NB4 (cell line): ENCODE measurements around the gene ZNF428.

Experiments
- DNase-seq: peaks from one replicate; pipeline ENCODE4 v3.0.0; 2010; ENCODE audit warnings: low read depth
- H3K4me3 ChIP-seq: one replicate; pipeline ENCODE4 v1.5.1; 2011; ENCODE audit warnings: mild to moderate bottlenecking, low read depth, low read length, moderate library complexity
- CTCF ChIP-seq: IDR thresholded peaks from one replicate; pipeline ENCODE4 v1.5.1; 2012; ENCODE audit warnings: low read depth, low read length
- MYC ChIP-seq: IDR thresholded peaks from 2 replicates; pipeline ENCODE4 v1.6.1; 2011; ENCODE audit warnings: low read depth, low read length
- POLR2A ChIP-seq: IDR thresholded peaks from 2 replicates; pipeline ENCODE4 v1.6.1; 2011; ENCODE audit warnings: mild to moderate bottlenecking; ENCODE audit not compliant: insufficient read length; ENCODE audit errors: extremely low read depth
- TF ChIP-seq, protein P1 (sequence below): IDR thresholded peaks from 2 replicates; pipeline ENCODE4 v1.6.1; 2011; ENCODE audit warnings: low read depth, low read length

ZNF428 gene, protein sequence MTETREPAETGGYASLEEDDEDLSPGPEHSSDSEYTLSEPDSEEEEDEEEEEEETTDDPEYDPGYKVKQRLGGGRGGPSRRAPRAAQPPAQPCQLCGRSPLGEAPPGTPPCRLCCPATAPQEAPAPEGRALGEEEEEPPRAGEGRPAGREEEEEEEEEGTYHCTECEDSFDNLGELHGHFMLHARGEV

DNA sequence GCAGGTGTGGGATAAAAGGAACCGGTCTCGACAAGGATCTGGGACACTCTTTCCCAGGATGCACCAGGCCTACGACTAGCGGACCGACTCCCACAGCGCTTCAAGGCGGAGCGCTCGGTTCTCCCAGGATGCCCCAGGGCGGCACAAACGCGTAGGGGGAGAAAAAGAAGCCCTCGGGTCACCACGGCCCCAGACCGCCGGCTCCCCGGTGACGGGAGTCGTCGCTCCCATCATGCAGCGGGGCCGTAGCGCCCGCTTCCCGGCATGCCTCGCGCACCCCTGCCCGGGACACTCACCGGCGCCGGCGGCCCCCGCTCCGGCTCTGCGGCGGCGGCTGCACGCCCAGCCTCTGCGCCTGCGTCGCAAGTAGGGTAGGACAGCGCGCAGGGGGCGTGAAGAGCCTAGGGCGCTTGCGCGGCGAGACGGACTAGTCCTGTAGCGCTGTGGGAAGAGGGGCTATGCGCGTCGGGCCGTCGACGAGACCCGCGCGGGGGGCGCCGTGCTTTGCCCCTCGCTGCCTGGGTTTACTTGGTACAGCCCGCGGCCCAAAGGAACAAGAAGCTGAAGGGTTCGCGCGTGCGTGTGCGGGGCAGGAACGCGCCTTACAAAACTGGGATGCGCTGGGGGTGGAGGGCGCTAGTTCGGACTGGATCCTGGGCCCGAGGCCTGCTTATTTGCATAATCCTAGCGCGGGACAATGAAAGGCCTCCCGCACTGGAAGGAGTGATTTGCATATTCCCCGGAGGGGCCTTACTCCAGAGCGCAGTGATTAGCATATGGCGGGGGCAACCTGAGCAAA lies at the start of gene ZNF428:
Gene ZNF428 (minus strand): TSS at position 368 of the 799 bp plus-strand sequence. CDS start 5,325 bp downstream, outside the sequence.
- TF ChIP-seq POLR2A (peak; percentile 70), MYC (peak; percentile 55; the same call in 1 of the 2 replicates), CTCF (no peak)
- TF ChIP-seq, protein P1, sequence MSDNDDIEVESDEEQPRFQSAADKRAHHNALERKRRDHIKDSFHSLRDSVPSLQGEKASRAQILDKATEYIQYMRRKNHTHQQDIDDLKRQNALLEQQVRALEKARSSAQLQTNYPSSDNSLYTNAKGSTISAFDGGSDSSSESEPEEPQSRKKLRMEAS: peak; percentile 31; the same call in 1 of the 2 replicates
- H3K4me3 ChIP-seq: peak within 1 kb of the TSS; percentile 91
- DNase-seq: peak; percentile 88

- peak; percentile 94 for DNase-seq
Measured at GRCh38 chr19:43668406-43669109, 49.1 kb upstream of the ZNF428 start.

GRCh38 chr19:43667876-43668405 lies 48.5 kb upstream of the ZNF428 start:
- H3K4me3 ChIP-seq: peak overlapping the region; percentile 32
- DNase-seq: no peak
- TF ChIP-seq POLR2A (no peak), MYC (no peak), CTCF (no peak)
- TF ChIP-seq, protein P1: no peak

More at GRCh38 chr19:43668406-43669109, 49.1 kb upstream of the ZNF428 start:
- TF ChIP-seq, protein P1: no peak
- TF ChIP-seq POLR2A (peak; percentile 19), MYC (no peak), CTCF (no peak)
- peak overlapping the region; percentile 88 for H3K4me3 ChIP-seq

GRCh38 chr19:43667126-43667875 lies 47.9 kb upstream of the ZNF428 start:
- no peak for TF ChIP-seq CTCF
- no peak for TF ChIP-seq POLR2A
- TF ChIP-seq, protein P1: no peak
- no peak for TF ChIP-seq MYC
- DNase-seq: no peak

DNA sequence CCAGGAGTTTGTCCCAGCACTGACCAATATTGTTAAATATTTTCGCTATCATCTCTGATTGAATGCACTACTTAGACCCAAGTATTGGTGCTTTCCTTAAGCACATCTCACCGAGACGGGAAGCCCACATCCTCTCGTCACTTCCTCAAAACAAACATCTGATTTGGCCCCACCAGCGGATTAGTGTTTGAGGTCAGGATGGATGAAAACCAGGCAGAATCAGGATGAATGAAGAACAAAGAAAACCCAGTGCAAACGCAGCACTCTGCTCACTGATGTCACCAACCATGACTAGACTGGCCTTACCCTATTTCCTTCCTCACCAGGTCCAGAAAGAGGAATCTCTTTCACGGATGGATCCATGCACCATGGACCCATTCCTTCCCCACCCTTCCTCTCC lies 44.6 kb upstream of the ZNF428 start:
- TF ChIP-seq POLR2A (no peak), CTCF (no peak), MYC (no peak)
- TF ChIP-seq, protein P1: no peak
- peak; percentile 40 for DNase-seq
- H3K4me3 ChIP-seq: no peak overlapping the region

More at GRCh38 chr19:43667126-43667875, 47.9 kb upstream of the ZNF428 start:
- H3K4me3 ChIP-seq: no peak overlapping the region
